Adrenal gland (tissue), 12 donors: ENCODE data around the gene OPCML. TPM values are rescaled to one million over a fixed set of nuclear protein-coding genes. Genes with fewer than 3 reads are reported as not detected.

Source experiments
- DNase-seq, 7 donors: peaks; one replicate each; pipeline ENCODE4 v3.0.0-alpha.2; 2019 to 2020
- H3K27ac ChIP-seq, 5 donors: fragments of 200-600 bp; sonication (generic) in 4 of 5; 1 replicate in 3 of 5; 2 replicates in 2 of 5; pipeline versions ENCODE4 v1.5.1 to v1.8.0; 2016 to 2020; ENCODE audit warnings: mild to moderate bottlenecking in 1 of 5
- H3K27me3 ChIP-seq: fragments of 200-600 bp; 2 replicates; pipeline ENCODE4 v1.8.0; 2021
- H3K36me3 ChIP-seq, 2 donors: fragments of 200-600 bp; replicated peaks in 1 of 2; 1 replicate in 1 of 2; 2 replicates in 1 of 2; pipeline versions ENCODE4 v1.5.1 to v1.8.0; 2018 to 2022
- H3K4me1 ChIP-seq, 2 donors: fragments of 200-600 bp; replicated peaks in 1 of 2; 1 replicate in 1 of 2; 2 replicates in 1 of 2; pipeline versions ENCODE4 v1.5.1 to v1.8.0; 2018 to 2021
- H3K4me3 ChIP-seq, 4 donors: fragments of 200-600 bp; sonication (generic) in 3 of 4; one replicate each; pipeline ENCODE4 v1.5.1; 2016 to 2018
- H3K9me3 ChIP-seq, 3 donors: fragments of 200-600 bp; sonication (generic) in 1 of 3; replicated peaks in 1 of 3; 1 replicate in 2 of 3; 2 replicates in 1 of 3; pipeline versions ENCODE4 v1.5.1 to v1.8.0; 2016 to 2021
- POLR2A ChIP-seq, 2 donors: fragments of 450-650 bp; IDR thresholded peaks; one replicate each; pipeline ENCODE4 v1.6.1; 2017; ENCODE audit warnings: antibody characterized with exemption in 2 of 2, mild to moderate bottlenecking in 2 of 2, moderate library complexity in 1 of 2
- whole genome bisulfite sequencing, 4 donors: extraction: QIAGEN DNeasy Blood & Tissue Kit in 2 of 4; methylation state at CpG; one replicate each; pipeline versions ENCODE4 v1.1.5 to v1.1.7; 2013 to 2017; 5-methylcytosine and 5-hydroxymethylcytosine counted together
- intact Hi-C, 2 donors: fragments of 100-400 bp; cut with DNase I; formaldehyde crosslinking; loops; one replicate each; pipeline versions ENCODE4 v1.14.1 to v1.15.0; 2022 to 2023
- polyA plus RNA-seq, 3 donors: library from polyadenylated mRNA; stranded (reverse); fragments of 200-250 nt in 2 of 3; fragments of 350-450 nt in 1 of 3; fragmentation: Illumina TruSeq in 1 of 3; extraction: RNeasy Lipid Tissue Mini Kit (QIAGEN cat#74804) in 1 of 3; gene quantifications; one replicate each; pipeline ENCODE4 v1.2.3, GENCODE V29; 2013 to 2014
- total RNA-seq, 9 donors: library from RNA; depleted of rRNA in 4 of 9; stranded (reverse); fragments of >200 nt in 4 of 9; fragments of 120-200 nt in 1 of 9; fragmentation: NEBNext Ultra II Directional in 1 of 9; extraction: Animal tissue kit (Norgen Biotek cat#: 25700) in 1 of 9; gene quantifications; one replicate each; pipeline versions ENCODE4 v1.1.0 to v1.2.4, GENCODE V29; 2013 to 2023
- TF ChIP-seq, protein P1 (sequence below), 6 experiments: fragments of 450-650 bp in 4 of 6; fragments of 200-600 bp in 2 of 6; sonication (generic) in 1 of 6; IDR thresholded peaks; 1 replicate in 5 of 6; 2 replicates in 1 of 6; pipeline versions ENCODE4 v1.5.1 to v1.8.0; 2016 to 2021; ENCODE audit warnings: antibody characterized with exemption in 6 of 6, mild to moderate bottlenecking in 2 of 6, moderate library complexity in 1 of 6
- donor health status: healthy with polysubstance abuse.
- donor health status: Bipolar disorder and iron deficiency.
- donor health status: DM: yes; HTN: yes; CAD: no.
- donor health status: DM: no; HTN: no; CAD: no.
- donor health status: DM: no; HTN: no; CAD: no.
- donor health status: DM: yes; HTN: yes; CAD: no.

The OPCML gene
- total and polyA plus RNA-seq, 12 donors, result 0.10 to 5.5 (median 0.72) TPM; not detected in 5

DNA sequence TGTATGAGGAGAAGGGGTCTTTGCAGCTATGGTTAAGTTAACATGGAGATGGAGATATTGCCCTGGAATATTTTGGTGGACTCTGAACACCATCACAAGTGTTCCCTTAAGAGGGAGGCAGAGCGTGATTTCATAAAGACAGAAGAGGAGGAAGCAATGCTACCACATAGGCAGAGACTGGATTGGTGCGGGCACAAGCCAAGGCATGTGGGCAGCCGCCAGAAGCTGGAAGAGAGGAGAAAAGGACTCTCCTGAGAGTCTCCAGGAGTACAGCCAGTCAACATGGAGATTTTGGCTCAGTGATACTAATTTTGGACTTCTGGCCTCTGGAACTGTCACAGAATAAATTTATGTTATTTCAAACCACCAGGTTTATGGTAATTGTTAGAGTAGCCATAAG lies 231.6 kb downstream of the OPCML start:
- H3K27ac ChIP-seq, result no peak overlapping the region
- TF ChIP-seq, protein P1, sequence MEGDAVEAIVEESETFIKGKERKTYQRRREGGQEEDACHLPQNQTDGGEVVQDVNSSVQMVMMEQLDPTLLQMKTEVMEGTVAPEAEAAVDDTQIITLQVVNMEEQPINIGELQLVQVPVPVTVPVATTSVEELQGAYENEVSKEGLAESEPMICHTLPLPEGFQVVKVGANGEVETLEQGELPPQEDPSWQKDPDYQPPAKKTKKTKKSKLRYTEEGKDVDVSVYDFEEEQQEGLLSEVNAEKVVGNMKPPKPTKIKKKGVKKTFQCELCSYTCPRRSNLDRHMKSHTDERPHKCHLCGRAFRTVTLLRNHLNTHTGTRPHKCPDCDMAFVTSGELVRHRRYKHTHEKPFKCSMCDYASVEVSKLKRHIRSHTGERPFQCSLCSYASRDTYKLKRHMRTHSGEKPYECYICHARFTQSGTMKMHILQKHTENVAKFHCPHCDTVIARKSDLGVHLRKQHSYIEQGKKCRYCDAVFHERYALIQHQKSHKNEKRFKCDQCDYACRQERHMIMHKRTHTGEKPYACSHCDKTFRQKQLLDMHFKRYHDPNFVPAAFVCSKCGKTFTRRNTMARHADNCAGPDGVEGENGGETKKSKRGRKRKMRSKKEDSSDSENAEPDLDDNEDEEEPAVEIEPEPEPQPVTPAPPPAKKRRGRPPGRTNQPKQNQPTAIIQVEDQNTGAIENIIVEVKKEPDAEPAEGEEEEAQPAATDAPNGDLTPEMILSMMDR (IDR thresholded peaks at IDR 0.05), result no peak
- no peak for TF ChIP-seq POLR2A (IDR thresholded peaks at IDR 0.05)
- no peak overlapping the region for H3K4me3 ChIP-seq
- DNase-seq, result no peak
- intact Hi-C loops, result no loop called here
- no peaks in the 10 kb centered on the region for H3K36me3 ChIP-seq
- H3K9me3 ChIP-seq, result no peaks in the 10 kb centered on the region
- H3K4me1 ChIP-seq, result no peaks in the 10 kb centered on the region
- H3K27me3 ChIP-seq, result no peaks in the 10 kb centered on the region
- WGBS, 4 donors, result 80 to 94% (median 87%) methylated on average over 3 of the region's 3 CpGs

DNA sequence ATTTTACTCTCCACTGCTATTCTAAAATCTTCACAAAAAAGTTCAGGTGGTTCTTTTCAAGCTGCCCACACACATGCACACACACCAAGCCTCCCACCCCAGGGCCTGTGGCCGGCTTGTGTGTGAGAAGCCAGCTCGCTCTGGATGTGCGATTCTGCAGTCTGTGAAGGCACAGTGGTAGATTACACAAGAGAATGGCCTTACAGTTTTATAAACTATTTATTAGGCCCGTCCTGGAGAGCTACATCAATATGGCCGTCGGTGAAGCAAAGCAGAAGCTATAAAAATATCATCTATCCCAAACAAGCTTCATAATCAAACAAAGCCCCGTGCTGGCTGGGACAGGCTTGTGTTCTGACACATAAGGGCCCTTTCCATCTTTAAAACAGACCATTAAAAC lies 240.5 kb downstream of the OPCML start:
- 63 to 68% (median 66%) methylated on average over 7 of the region's 7 CpGs for WGBS, 4 donors
- TF ChIP-seq POLR2A (IDR thresholded peaks at IDR 0.05), result no peak
- TF ChIP-seq, protein P1 (IDR thresholded peaks at IDR 0.05), result no peak
- H3K27ac ChIP-seq, result no peak overlapping the region
- no peaks in the 10 kb centered on the region for H3K9me3 ChIP-seq
- H3K36me3 ChIP-seq, result no peaks in the 10 kb centered on the region
- intact Hi-C loops, result no loop called here
- H3K4me1 ChIP-seq, result no peaks in the 10 kb centered on the region
- no peak overlapping the region for H3K4me3 ChIP-seq
- H3K27me3 ChIP-seq, result no peaks in the 10 kb centered on the region
- DNase-seq, result no peak

DNA sequence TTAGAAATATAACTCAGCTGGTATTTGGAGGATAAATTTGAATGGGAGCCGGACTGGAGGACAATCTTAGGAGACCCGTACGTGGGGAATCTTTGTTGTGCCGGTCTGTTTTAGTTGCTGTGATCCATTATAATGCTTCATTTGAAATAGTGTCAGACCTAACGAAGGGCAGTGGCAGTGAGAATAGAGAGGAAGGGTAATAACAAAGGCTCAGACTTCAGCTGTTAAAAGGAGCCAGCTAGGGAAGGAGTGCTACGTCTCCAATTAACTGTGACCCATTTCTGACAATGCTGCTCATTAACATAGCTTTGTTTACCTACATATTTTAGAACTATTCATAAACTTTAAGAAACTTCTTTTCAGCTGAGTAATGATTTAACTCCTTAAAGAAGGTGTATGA lies 246.9 kb downstream of the OPCML start:
- WGBS, 4 donors, result 65 to 72% (median 69%) methylated on average over 6 of the region's 6 CpGs
- TF ChIP-seq POLR2A (IDR thresholded peaks at IDR 0.05), result no peak
- TF ChIP-seq, protein P1 (IDR thresholded peaks at IDR 0.05), result no peak
- intact Hi-C loops, result no loop called here
- no peak for DNase-seq
- Histone ChIP-seq H3K4me3 (no peak overlapping the region), H3K9me3 (no peaks in the 10 kb centered on the region), H3K27me3 (no peaks in the 10 kb centered on the region), H3K27ac (no peak overlapping the region), H3K36me3 (no peaks in the 10 kb centered on the region), H3K4me1 (no peaks in the 10 kb centered on the region)

DNA sequence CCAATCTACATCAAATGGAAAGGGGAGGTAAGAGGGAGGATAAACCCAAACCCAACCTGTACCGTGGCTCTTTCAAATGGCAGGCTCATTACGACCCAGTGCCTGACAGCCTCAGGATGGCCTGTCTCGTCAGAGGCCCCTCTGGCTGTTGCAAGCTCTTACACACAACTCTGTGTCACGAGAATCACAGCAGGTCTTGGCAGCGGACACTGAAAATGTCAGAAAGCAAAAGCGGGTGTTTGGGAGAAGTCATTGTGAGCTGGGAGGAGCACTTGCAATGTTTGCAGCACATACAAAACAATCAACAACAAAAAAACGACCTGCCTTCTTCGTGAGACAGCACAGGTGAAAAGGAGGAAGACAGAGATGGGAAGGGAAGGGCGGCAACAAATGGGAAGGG lies 248.1 kb downstream of the OPCML start:
- no peaks in the 10 kb centered on the region for H3K4me1 ChIP-seq
- TF ChIP-seq POLR2A (IDR thresholded peaks at IDR 0.05), result no peak
- TF ChIP-seq, protein P1 (IDR thresholded peaks at IDR 0.05), result no peak
- no peak overlapping the region for H3K27ac ChIP-seq
- 64 to 73% (median 71%) methylated on average over 7 to 9 of the region's 9 CpGs for WGBS, 4 donors
- no peaks in the 10 kb centered on the region for H3K27me3 ChIP-seq
- no peak overlapping the region for H3K4me3 ChIP-seq
- H3K9me3 ChIP-seq, result no peaks in the 10 kb centered on the region
- DNase-seq, result no peak
- H3K36me3 ChIP-seq, result no peaks in the 10 kb centered on the region
- intact Hi-C loops, result no loop called here
